Ishikawa (cell line): ENCODE data around the gene ADAMTS13.

Source experiments
- CEBPB ChIP-seq: IDR thresholded peaks from 2 replicates; pipeline ENCODE4 v1.6.1; 2012
- CREB1 ChIP-seq: IDR thresholded peaks from 2 replicates; pipeline ENCODE4 v1.6.1; 2012; ENCODE audit warnings: low read depth
- EGR1 ChIP-seq: IDR thresholded peaks from 2 replicates; pipeline ENCODE4 v1.6.1; 2012
- EP300 ChIP-seq: IDR thresholded peaks from 2 replicates; pipeline ENCODE4 v1.6.1; 2012; ENCODE audit warnings: borderline replicate concordance
- FOXM1 ChIP-seq: IDR thresholded peaks from 2 replicates; pipeline ENCODE4 v1.6.1; 2012; ENCODE audit warnings: low read depth, borderline replicate concordance
- MAX ChIP-seq: IDR thresholded peaks from 2 replicates; pipeline ENCODE4 v1.6.1; 2012
- NFIC ChIP-seq: IDR thresholded peaks from 2 replicates; pipeline ENCODE4 v1.6.1; 2012
- RAD21 ChIP-seq: IDR thresholded peaks from 2 replicates; pipeline ENCODE4 v1.6.1; 2012; ENCODE audit warnings: low read depth
- REST ChIP-seq: IDR thresholded peaks from 2 replicates; pipeline ENCODE4 v1.6.1; 2012; ENCODE audit warnings: low read depth, mild to moderate bottlenecking
- TAF1 ChIP-seq: IDR thresholded peaks from 2 replicates; pipeline ENCODE4 v1.6.1; 2012; ENCODE audit warnings: low read depth, mild to moderate bottlenecking
- TCF12 ChIP-seq: IDR thresholded peaks from 2 replicates; pipeline ENCODE4 v1.6.1; 2012; ENCODE audit warnings: low read depth
- TEAD4 ChIP-seq: IDR thresholded peaks from 2 replicates; pipeline ENCODE4 v1.6.1; 2012
- USF1 ChIP-seq: IDR thresholded peaks from 2 replicates; pipeline ENCODE4 v1.6.1; 2012
- YY1 ChIP-seq: IDR thresholded peaks from 2 replicates; pipeline ENCODE4 v1.6.1; 2012; ENCODE audit warnings: low read depth
- ZBTB7A ChIP-seq: IDR thresholded peaks from 2 replicates; pipeline ENCODE4 v1.6.1; 2012; ENCODE audit warnings: low read depth

The ADAMTS13 gene

GRCh38 chr9:133377721-133378216, 44.4 kb upstream of the ADAMTS13 start:
- TF ChIP-seq ZBTB7A (0 out of 2 replicates have a peak, but pooled peaks have one; percentile 39), YY1 (no peak), REST (no peak), EGR1 (no peak), FOXM1 (no peak), USF1 (no peak), TAF1 (no peak), TCF12 (no peak), RAD21 (no peak), CREB1 (no peak), MAX (peak; percentile 52), NFIC (no peak)

GRCh38 chr9:133378408-133378962, 43.7 kb upstream of the ADAMTS13 start:
- no peak for TF ChIP-seq EGR1
- peak; percentile 65 for TF ChIP-seq NFIC

GRCh38 chr9:133379153-133380086, 42.7 kb upstream of the ADAMTS13 start:
- TF ChIP-seq CEBPB (no peak), RAD21 (no peak), USF1 (peak; percentile 51; the same call in 1 of the 2 replicates), TEAD4 (no peak), TAF1 (no peak)

GRCh38 chr9:133380734-133381133, 41.4 kb upstream of the ADAMTS13 start:
- TF ChIP-seq ZBTB7A (no peak), TEAD4 (no peak), TCF12 (no peak), TAF1 (no peak), EP300 (no peak), FOXM1 (no peak)

- TF ChIP-seq EGR1 (no peak), TCF12 (no peak), MAX (no peak), CEBPB (no peak), USF1 (no peak), NFIC (no peak), ZBTB7A (no peak), YY1 (no peak)
Measured at GRCh38 chr9:133382507-133383141, 39.5 kb upstream of the ADAMTS13 start.

- TF ChIP-seq TEAD4: no peak
Measured at GRCh38 chr9:133383438-133383837, 38.7 kb upstream of the ADAMTS13 start.

GRCh38 chr9:133384736-133385321, 37.3 kb upstream of the ADAMTS13 start:
- TF ChIP-seq NFIC (no peak), TCF12 (no peak), CREB1 (no peak), RAD21 (no peak), YY1 (no peak), MAX (no peak), TAF1 (no peak), EGR1 (no peak), CEBPB (no peak), REST (no peak), USF1 (no peak), EP300 (no peak), FOXM1 (no peak), ZBTB7A (no peak)
